ENCODE measurements around the gene SAP30L. TPM values are rescaled to one million over a fixed set of nuclear protein-coding genes. Genes with fewer than 3 reads are reported as not detected.

The SAP30L gene
- total and polyA plus RNA-seq, 12 donors = 14.4 to 38.3 (median 33.8) TPM

GRCh38 chr5:154467655-154468354 is 22.0 kb downstream of the SAP30L start:
- Histone ChIP-seq H3K27me3 (peaks cover under 1 to 55% (median 35%) of the 10 kb centered on the region in 7 donors), H3K4me1 (peaks cover 0 to 19% (median 3%) of the 10 kb centered on the region in 9 donors), H3K4me3 (no peak overlapping the region), H3K36me3 (peaks cover 0 to 4% (median 0%) of the 10 kb centered on the region in 9 donors), H3K27ac (no peak overlapping the region), H3K9me3 (no peaks in the 10 kb centered on the region)
- WGBS, 2 donors = 34 to 40% methylated on average over 18 of the region's 18 CpGs
- ATAC-seq = peak; percentile 87 to 95 (median 92)
- TF ChIP-seq CTCF (IDR thresholded peaks at IDR 0.05) = peak; percentile 89 to 97 (median 94)
- intact Hi-C loops (cut with DNase I) = loop anchor here in 9 of 10 donors (1.0 to 5.0 kb wide), 4 partner anchors 139 to 143 kb away; no protein-coding TSS in a partner anchor
- DNase-seq = peak; percentile 76 to 79

- intact Hi-C loops (cut with DNase I) = loop anchor here in 2 of 10 donors (1.0 to 10.0 kb wide), 2 partner anchors 140 to 385 kb away; partner anchors contain the start of genes CNOT8 (in 1 of the 2) and FAXDC2 (in 1 of the 2)
- TF ChIP-seq CTCF (IDR thresholded peaks at IDR 0.05) = no peak
- no peak for DNase-seq
- Histone ChIP-seq H3K9me3 (no peaks in the 10 kb centered on the region), H3K4me3 (no peak overlapping the region), H3K4me1 (peaks cover 4 to 40% (median 24%) of the 10 kb centered on the region in 9 donors), H3K36me3 (no peaks in the 10 kb centered on the region), H3K27ac (no peak overlapping the region), H3K27me3 (peaks cover 3 to 78% (median 59%) of the 10 kb centered on the region in 7 donors)
- WGBS, 2 donors = 26 to 33% methylated on average over 2 of the region's 2 CpGs
- no peak for ATAC-seq
Measured at GRCh38 chr5:154470137-154470536, 24.3 kb downstream of the SAP30L start.

GRCh38 chr5:154470947-154471870 is 25.4 kb downstream of the SAP30L start:
- peak overlapping the region in 5 of 10 donors; percentile 9 to 85 (median 41) for H3K27ac ChIP-seq
- H3K4me1 ChIP-seq = peaks cover 10 to 51% (median 35%) of the 10 kb centered on the region in 9 donors
- no peak for ATAC-seq

More at GRCh38 chr5:154470947-154471870, 25.4 kb downstream of the SAP30L start:
- intact Hi-C loops (cut with DNase I) = loop anchor here in 2 of 10 donors (1.0 to 10.0 kb wide), 2 partner anchors 139 to 384 kb away; partner anchors contain the start of genes CNOT8 (in 1 of the 2) and FAXDC2 (in 1 of the 2)
- Histone ChIP-seq H3K9me3 (no peaks in the 10 kb centered on the region), H3K4me3 (no peak overlapping the region), H3K27me3 (peaks cover 3 to 89% (median 69%) of the 10 kb centered on the region in 7 donors), H3K36me3 (no peaks in the 10 kb centered on the region)
- no peak for DNase-seq
- no peak for TF ChIP-seq CTCF (IDR thresholded peaks at IDR 0.05)
- 34 to 43% methylated on average over 11 of the region's 11 CpGs for WGBS, 2 donors
